ENCODE data around the gene NOC2L. TPM values are rescaled to one million over a fixed set of nuclear protein-coding genes. Genes with fewer than 3 reads are reported as not detected.
A peak's percentile ranks its signal among the peaks of the same experiment; 100 is the strongest.

NOC2L gene
- total RNA-seq, 1 donor from 2014 or later = 40.8 TPM

- no peaks in the 10 kb centered on the region for H3K9me3 ChIP-seq (replicated peaks)
- H3K27me3 ChIP-seq (ENCODE audit: low read depth) = peaks cover 26% of the 10 kb centered on the region
- intact Hi-C loops (cut with micrococcal nuclease) = loop anchor here (10.0 kb wide), 1 partner anchor 83 kb away; no protein-coding TSS in a partner anchor
- H3K4me1 ChIP-seq = peaks cover 49% of the 10 kb centered on the region
- peaks cover 17% of the 10 kb centered on the region for H3K36me3 ChIP-seq
- peak overlapping the region; percentile 97 for H3K27ac ChIP-seq (replicated peaks)
- DNase-seq = peak; percentile 26
- no peak for TF ChIP-seq CTCF (IDR thresholded peaks at IDR 0.05; ENCODE audit: borderline replicate concordance)
- H3K4me3 ChIP-seq = peak overlapping the region; percentile 74
Observed at GRCh38 chr1:981491-981954, 22.5 kb upstream of the NOC2L start.

- Histone ChIP-seq H3K27ac (replicated peaks) (peak overlapping the region; percentile 97), H3K4me1 (peaks cover 56% of the 10 kb centered on the region), H3K36me3 (peaks cover 17% of the 10 kb centered on the region), H3K27me3 (ENCODE audit: low read depth) (peaks cover 32% of the 10 kb centered on the region), H3K4me3 (peak overlapping the region; percentile 74), H3K9me3 (replicated peaks) (no peaks in the 10 kb centered on the region)
- TF ChIP-seq CTCF (IDR thresholded peaks at IDR 0.05; ENCODE audit: borderline replicate concordance) = no peak
- DNase-seq = peak; percentile 87
- intact Hi-C loops (cut with micrococcal nuclease) = loop anchor here (10.0 kb wide), 1 partner anchor 84 kb away; no protein-coding TSS in a partner anchor
Observed at GRCh38 chr1:980602-981395, 21.7 kb upstream of the NOC2L start.

GRCh38 chr1:980137-980571 lies 21.1 kb upstream of the NOC2L start:
- Histone ChIP-seq H3K9me3 (replicated peaks) (no peaks in the 10 kb centered on the region), H3K4me3 (peak overlapping the region; percentile 74), H3K36me3 (peaks cover 17% of the 10 kb centered on the region), H3K27ac (replicated peaks) (peak overlapping the region; percentile 97), H3K27me3 (ENCODE audit: low read depth) (peaks cover 39% of the 10 kb centered on the region), H3K4me1 (peaks cover 56% of the 10 kb centered on the region)
- no peak for DNase-seq
- no peak for TF ChIP-seq CTCF (IDR thresholded peaks at IDR 0.05; ENCODE audit: borderline replicate concordance)
- intact Hi-C loops (cut with micrococcal nuclease) = loop anchor here (10.0 kb wide), 1 partner anchor 85 kb away; no protein-coding TSS in a partner anchor

GRCh38 chr1:979744-980072 lies 20.7 kb upstream of the NOC2L start:
- TF ChIP-seq CTCF (IDR thresholded peaks at IDR 0.05; ENCODE audit: borderline replicate concordance) = no peak
- Histone ChIP-seq H3K27ac (replicated peaks) (peak overlapping the region; percentile 97), H3K36me3 (peaks cover 17% of the 10 kb centered on the region), H3K4me3 (peak overlapping the region; percentile 74), H3K9me3 (replicated peaks) (no peaks in the 10 kb centered on the region), H3K4me1 (peaks cover 56% of the 10 kb centered on the region), H3K27me3 (ENCODE audit: low read depth) (peaks cover 43% of the 10 kb centered on the region)
- no peak for DNase-seq
- intact Hi-C loops (cut with micrococcal nuclease) = loop anchor here (10.0 kb wide), 1 partner anchor 85 kb away; no protein-coding TSS in a partner anchor

GRCh38 chr1:978835-979743 lies 20.0 kb upstream of the NOC2L start:
- Histone ChIP-seq H3K9me3 (replicated peaks) (no peaks in the 10 kb centered on the region), H3K36me3 (peaks cover 17% of the 10 kb centered on the region), H3K27me3 (ENCODE audit: low read depth) (peaks cover 49% of the 10 kb centered on the region), H3K27ac (replicated peaks) (peak overlapping the region; percentile 97), H3K4me1 (peaks cover 52% of the 10 kb centered on the region), H3K4me3 (peak overlapping the region; percentile 74)
- TF ChIP-seq CTCF (IDR thresholded peaks at IDR 0.05; ENCODE audit: borderline replicate concordance) = no peak
- intact Hi-C loops (cut with micrococcal nuclease) = no loop called here
- no peak for DNase-seq
